OCI-LY3 (cell line): ENCODE results near the gene ITIH5.

Experiments used
- H2AFZ ChIP-seq: fragments of 200-600, 300-600 bp; shearing (Covaris generic); 2 replicates; pipeline ENCODE4 v1.6.0; 2014; ENCODE audit warnings: antibody characterized with exemption, low read depth, low read length
- H3K27ac ChIP-seq: fragments of 200-600, 300-600 bp; sonication (generic); 2 replicates; pipeline ENCODE4 v1.5.1; 2014; ENCODE audit warnings: mild to moderate bottlenecking, low read length, moderate library complexity, mixed read lengths
- H3K27me3 ChIP-seq: fragments of 200-600, 300-600 bp; sonication (generic); 2 replicates; pipeline ENCODE4 v1.6.1; 2014; ENCODE audit warnings: low read depth, low read length, mixed read lengths
- H3K36me3 ChIP-seq: fragments of 200-600, 300-600 bp; sonication (generic); replicated peaks from 2 replicates; pipeline ENCODE3; 2014; ENCODE audit warnings: low read depth, low read length, mixed read lengths
- H3K4me1 ChIP-seq: fragments of 300-600, 200-600 bp; sonication (generic); 2 replicates; pipeline ENCODE4 v1.6.1; 2014; ENCODE audit warnings: low read length, mixed read lengths
- H3K4me2 ChIP-seq: fragments of 200-600, 300-600 bp; sonication (generic); 2 replicates; pipeline ENCODE4 v1.6.1; 2014; ENCODE audit warnings: low read length, mixed read lengths
- H3K4me3 ChIP-seq: fragments of 300-600, 200-600 bp; sonication (generic); 2 replicates; pipeline ENCODE4 v1.5.1; 2014; ENCODE audit warnings: antibody characterized with exemption, mild to moderate bottlenecking, low read length, moderate library complexity
- H3K79me2 ChIP-seq: fragments of 300-600, 200-600 bp; shearing (Covaris generic); 2 replicates; pipeline ENCODE4 v1.6.1; 2014; ENCODE audit warnings: mild to moderate bottlenecking, low read length, mixed read lengths
- H3K9ac ChIP-seq: fragments of 300-600, 200-600 bp; shearing (Covaris generic); 2 replicates; pipeline ENCODE4 v1.6.0; 2014; ENCODE audit warnings: mild to moderate bottlenecking, low read length, moderate library complexity
- H3K9me3 ChIP-seq: fragments of 200-600, 300-600 bp; shearing (Covaris generic); 2 replicates; pipeline ENCODE4 v1.6.1; 2014; ENCODE audit warnings: low read length, mixed read lengths; ENCODE audit not compliant: insufficient read depth
- H4K20me1 ChIP-seq: fragments of 200-600, 300-600 bp; sonication (generic); 2 replicates; pipeline ENCODE4 v1.6.1; 2016; ENCODE audit warnings: low read length, mixed read lengths; ENCODE audit not compliant: insufficient read depth
- CTCF ChIP-seq: fragments of 200-600, 300-600 bp; sonication (generic); IDR thresholded peaks from 2 replicates; pipeline ENCODE4 v1.5.1; 2014; ENCODE audit warnings: antibody characterized with exemption, low read length, low read depth
- EZH2phosphoT487 ChIP-seq: fragments of 200-600 bp; shearing (Covaris generic); IDR thresholded peaks from 2 replicates; pipeline ENCODE4 v1.6.1; 2018; ENCODE audit warnings: antibody characterized with exemption, mixed run types, low read depth

The ITIH5 gene

GRCh38 chr10:7705341-7705740 lies 38.6 kb upstream of the ITIH5 start:
- Histone ChIP-seq H3K27ac (no peak overlapping the region), H3K4me2 (no peak overlapping the region), H3K4me1 (no peaks in the 10 kb centered on the region), H3K4me3 (no peak overlapping the region), H3K36me3 (no peaks in the 10 kb centered on the region), H2AFZ (no peak overlapping the region), H3K9me3 (no peaks in the 10 kb centered on the region), H4K20me1 (no peaks in the 10 kb centered on the region), H3K27me3 (peaks cover 31% of the 10 kb centered on the region), H3K9ac (no peak overlapping the region), H3K79me2 (no peaks in the 10 kb centered on the region)
- TF ChIP-seq CTCF (no peak), EZH2phosphoT487 (no peak)

GRCh38 chr10:7704071-7705016 lies 37.6 kb upstream of the ITIH5 start:
- Histone ChIP-seq H3K4me3 (no peak overlapping the region), H4K20me1 (no peaks in the 10 kb centered on the region), H3K27ac (no peak overlapping the region), H2AFZ (no peak overlapping the region), H3K4me1 (no peaks in the 10 kb centered on the region), H3K36me3 (no peaks in the 10 kb centered on the region), H3K79me2 (no peaks in the 10 kb centered on the region), H3K4me2 (no peak overlapping the region), H3K27me3 (peaks cover 31% of the 10 kb centered on the region), H3K9me3 (no peaks in the 10 kb centered on the region), H3K9ac (no peak overlapping the region)
- no peak for TF ChIP-seq EZH2phosphoT487
- TF ChIP-seq CTCF: no peak

- no peak within 1 kb of the TSS for H2AFZ ChIP-seq
- H3K4me1 ChIP-seq: no peaks in the 10 kb centered on the region
- no peak for TF ChIP-seq CTCF
- TF ChIP-seq EZH2phosphoT487: no peak
- no peak within 1 kb of the TSS for H3K4me2 ChIP-seq
- no peak within 1 kb of the TSS for H3K27ac ChIP-seq
- no peak within 1 kb of the TSS for H3K4me3 ChIP-seq
- no peak within 1 kb of the TSS for H3K9ac ChIP-seq
- H3K9me3 ChIP-seq: no peaks in the 10 kb centered on the region
- no peaks in the 10 kb centered on the region for H3K79me2 ChIP-seq
- H3K36me3 ChIP-seq: no peaks in the 10 kb centered on the region
- peaks cover 31% of the 10 kb centered on the region for H3K27me3 ChIP-seq
- H4K20me1 ChIP-seq: no peaks in the 10 kb centered on the region
Observed at GRCh38 chr10:7703140-7703539, 36.4 kb upstream of the ITIH5 start, which contains the start of gene ITIH2. Gene ITIH2 (plus strand): TSS chr10:7703316. CDS start chr10:7703435, 119 bp downstream.

GRCh38 chr10:7702288-7702812 lies 35.6 kb upstream of the ITIH5 start:
- TF ChIP-seq CTCF (no peak), EZH2phosphoT487 (no peak)
- H3K4me1 ChIP-seq: no peaks in the 10 kb centered on the region
- no peaks in the 10 kb centered on the region for H3K36me3 ChIP-seq
- no peaks in the 10 kb centered on the region for H4K20me1 ChIP-seq
- H3K79me2 ChIP-seq: no peaks in the 10 kb centered on the region
- H3K27ac ChIP-seq: no peak overlapping the region
- no peak overlapping the region for H2AFZ ChIP-seq
- H3K9ac ChIP-seq: no peak overlapping the region
- H3K4me3 ChIP-seq: no peak overlapping the region
- no peak overlapping the region for H3K4me2 ChIP-seq
- H3K27me3 ChIP-seq: peaks cover 31% of the 10 kb centered on the region
- no peaks in the 10 kb centered on the region for H3K9me3 ChIP-seq
